Measurements from ENCODE around the gene LRRC14B.

The LRRC14B gene

DNA sequence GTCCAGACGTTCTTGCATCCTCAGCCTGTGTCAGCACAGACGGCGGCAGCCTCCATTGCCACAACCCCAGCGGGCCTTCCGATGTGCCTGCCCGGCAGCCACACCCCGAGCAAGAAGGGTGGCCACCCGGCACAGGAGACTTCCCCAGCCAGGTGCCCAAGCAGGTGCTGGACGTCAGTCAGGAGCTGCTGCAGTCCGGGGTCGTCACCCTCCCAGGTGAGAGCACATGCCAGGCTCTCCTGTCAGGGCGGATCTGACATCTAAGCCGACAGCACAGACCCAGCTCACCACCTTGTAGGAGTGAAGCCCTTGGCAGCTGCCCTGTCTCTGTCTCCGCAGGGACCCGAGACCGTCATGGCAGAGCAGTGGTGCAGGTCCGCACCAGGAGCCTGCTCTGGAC is 48.3 kb upstream of the LRRC14B start:
- DNase-seq (ENCODE audit: low read depth in 1 of 2, low spot score in 1 of 2) = no peak
- H3K27me3 ChIP-seq (ENCODE audit: insufficient read depth, poor library complexity, severe bottlenecking) = no peaks in the 10 kb centered on the region
- H3K4me3 ChIP-seq (replicated peaks; ENCODE audit: insufficient read depth, low read length) = no peak overlapping the region
- no peak for TF ChIP-seq GABPA (IDR thresholded peaks at IDR 0.05; ENCODE audit: low read depth)
- no peak overlapping the region for H3K27ac ChIP-seq (replicated peaks)

DNA sequence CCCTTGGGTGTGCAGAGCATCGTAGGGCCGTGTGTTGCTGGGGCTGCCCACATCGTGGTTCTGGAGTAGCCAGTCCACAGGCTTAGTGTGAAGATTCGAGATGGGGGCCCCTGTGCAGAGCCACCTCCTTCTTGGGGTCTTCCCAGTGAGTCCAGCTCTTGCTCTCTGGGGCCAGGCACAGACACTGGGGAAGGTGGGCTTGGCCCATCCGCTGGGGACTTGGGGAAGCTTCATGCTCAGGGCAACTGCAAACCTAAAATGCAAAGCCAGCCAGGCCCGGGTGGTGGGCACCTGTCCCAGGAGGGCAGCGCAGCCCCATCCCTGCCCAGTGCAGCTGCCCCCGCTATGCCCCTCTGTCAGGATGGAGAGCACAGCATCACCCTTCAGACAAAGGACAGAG is 46.4 kb upstream of the LRRC14B start:
- TF ChIP-seq, protein P1, sequence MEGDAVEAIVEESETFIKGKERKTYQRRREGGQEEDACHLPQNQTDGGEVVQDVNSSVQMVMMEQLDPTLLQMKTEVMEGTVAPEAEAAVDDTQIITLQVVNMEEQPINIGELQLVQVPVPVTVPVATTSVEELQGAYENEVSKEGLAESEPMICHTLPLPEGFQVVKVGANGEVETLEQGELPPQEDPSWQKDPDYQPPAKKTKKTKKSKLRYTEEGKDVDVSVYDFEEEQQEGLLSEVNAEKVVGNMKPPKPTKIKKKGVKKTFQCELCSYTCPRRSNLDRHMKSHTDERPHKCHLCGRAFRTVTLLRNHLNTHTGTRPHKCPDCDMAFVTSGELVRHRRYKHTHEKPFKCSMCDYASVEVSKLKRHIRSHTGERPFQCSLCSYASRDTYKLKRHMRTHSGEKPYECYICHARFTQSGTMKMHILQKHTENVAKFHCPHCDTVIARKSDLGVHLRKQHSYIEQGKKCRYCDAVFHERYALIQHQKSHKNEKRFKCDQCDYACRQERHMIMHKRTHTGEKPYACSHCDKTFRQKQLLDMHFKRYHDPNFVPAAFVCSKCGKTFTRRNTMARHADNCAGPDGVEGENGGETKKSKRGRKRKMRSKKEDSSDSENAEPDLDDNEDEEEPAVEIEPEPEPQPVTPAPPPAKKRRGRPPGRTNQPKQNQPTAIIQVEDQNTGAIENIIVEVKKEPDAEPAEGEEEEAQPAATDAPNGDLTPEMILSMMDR (IDR thresholded peaks at IDR 0.05; ENCODE audit: insufficient read depth, low read length) = no peak
- TF ChIP-seq, protein P2, sequence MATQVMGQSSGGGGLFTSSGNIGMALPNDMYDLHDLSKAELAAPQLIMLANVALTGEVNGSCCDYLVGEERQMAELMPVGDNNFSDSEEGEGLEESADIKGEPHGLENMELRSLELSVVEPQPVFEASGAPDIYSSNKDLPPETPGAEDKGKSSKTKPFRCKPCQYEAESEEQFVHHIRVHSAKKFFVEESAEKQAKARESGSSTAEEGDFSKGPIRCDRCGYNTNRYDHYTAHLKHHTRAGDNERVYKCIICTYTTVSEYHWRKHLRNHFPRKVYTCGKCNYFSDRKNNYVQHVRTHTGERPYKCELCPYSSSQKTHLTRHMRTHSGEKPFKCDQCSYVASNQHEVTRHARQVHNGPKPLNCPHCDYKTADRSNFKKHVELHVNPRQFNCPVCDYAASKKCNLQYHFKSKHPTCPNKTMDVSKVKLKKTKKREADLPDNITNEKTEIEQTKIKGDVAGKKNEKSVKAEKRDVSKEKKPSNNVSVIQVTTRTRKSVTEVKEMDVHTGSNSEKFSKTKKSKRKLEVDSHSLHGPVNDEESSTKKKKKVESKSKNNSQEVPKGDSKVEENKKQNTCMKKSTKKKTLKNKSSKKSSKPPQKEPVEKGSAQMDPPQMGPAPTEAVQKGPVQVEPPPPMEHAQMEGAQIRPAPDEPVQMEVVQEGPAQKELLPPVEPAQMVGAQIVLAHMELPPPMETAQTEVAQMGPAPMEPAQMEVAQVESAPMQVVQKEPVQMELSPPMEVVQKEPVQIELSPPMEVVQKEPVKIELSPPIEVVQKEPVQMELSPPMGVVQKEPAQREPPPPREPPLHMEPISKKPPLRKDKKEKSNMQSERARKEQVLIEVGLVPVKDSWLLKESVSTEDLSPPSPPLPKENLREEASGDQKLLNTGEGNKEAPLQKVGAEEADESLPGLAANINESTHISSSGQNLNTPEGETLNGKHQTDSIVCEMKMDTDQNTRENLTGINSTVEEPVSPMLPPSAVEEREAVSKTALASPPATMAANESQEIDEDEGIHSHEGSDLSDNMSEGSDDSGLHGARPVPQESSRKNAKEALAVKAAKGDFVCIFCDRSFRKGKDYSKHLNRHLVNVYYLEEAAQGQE (IDR thresholded peaks at IDR 0.05; ENCODE audit: insufficient replicate concordance, low read depth) = no peak
- no peak for TF ChIP-seq POLR2AphosphoS5 (IDR thresholded peaks at IDR 0.05; ENCODE audit: low read depth)
- TF ChIP-seq SPI1 (IDR thresholded peaks at IDR 0.05; ENCODE audit: borderline replicate concordance, low read depth) = no peak
- TF ChIP-seq GABPA (IDR thresholded peaks at IDR 0.05; ENCODE audit: low read depth) = no peak
- Histone ChIP-seq H3K27ac (replicated peaks) (no peak overlapping the region), H3K4me3 (replicated peaks; ENCODE audit: insufficient read depth, low read length) (no peak overlapping the region), H3K27me3 (ENCODE audit: insufficient read depth, poor library complexity, severe bottlenecking) (no peaks in the 10 kb centered on the region)
- DNase-seq (ENCODE audit: low read depth in 1 of 2, low spot score in 1 of 2) = no peak

DNA sequence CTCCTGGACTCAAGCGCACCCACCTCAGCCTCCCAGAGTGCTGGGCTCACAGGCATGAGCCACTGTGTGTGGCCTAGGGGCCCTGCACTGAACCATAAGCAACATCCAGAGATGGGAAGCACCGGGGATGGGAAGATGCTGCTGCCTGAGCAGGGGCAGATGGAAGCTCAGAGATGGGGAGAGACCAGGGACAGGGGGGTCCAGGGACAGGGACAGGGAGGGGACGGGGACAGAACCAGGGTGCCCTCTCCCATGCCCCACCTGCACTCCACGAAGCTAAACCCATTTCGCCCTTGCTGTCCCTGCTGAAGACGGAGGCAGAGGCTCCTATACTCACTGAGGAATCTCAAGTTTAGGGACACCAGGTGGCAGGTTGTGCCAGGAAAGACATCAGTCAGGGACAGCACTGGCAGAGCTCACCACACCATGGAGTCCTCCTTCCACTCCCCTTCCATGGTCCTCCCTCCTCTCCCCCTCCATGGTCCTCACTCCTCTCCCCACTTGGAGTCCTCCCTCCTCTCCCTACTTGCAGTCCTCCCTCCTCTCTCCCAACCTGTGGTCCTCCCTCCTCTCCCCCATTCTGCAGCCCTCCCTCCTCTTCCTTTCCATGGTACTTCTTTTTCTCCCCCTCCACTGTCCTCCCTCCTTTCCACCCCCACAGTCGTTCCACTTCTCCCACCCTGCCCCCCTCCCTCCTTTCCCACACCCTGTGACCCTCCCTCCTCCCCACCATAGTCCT is 45.5 kb upstream of the LRRC14B start:
- no peaks in the 10 kb centered on the region for H3K27me3 ChIP-seq (ENCODE audit: insufficient read depth, poor library complexity, severe bottlenecking)
- TF ChIP-seq, protein P1 (IDR thresholded peaks at IDR 0.05; ENCODE audit: insufficient read depth, low read length) = no peak
- TF ChIP-seq, protein P2 (IDR thresholded peaks at IDR 0.05; ENCODE audit: insufficient replicate concordance, low read depth) = no peak
- TF ChIP-seq GABPA (IDR thresholded peaks at IDR 0.05; ENCODE audit: low read depth) = no peak
- TF ChIP-seq POLR2AphosphoS5 (IDR thresholded peaks at IDR 0.05; ENCODE audit: low read depth) = no peak
- no peak for TF ChIP-seq SPI1 (IDR thresholded peaks at IDR 0.05; ENCODE audit: borderline replicate concordance, low read depth)
- H3K27ac ChIP-seq (replicated peaks) = no peak overlapping the region
- no peak for DNase-seq (ENCODE audit: low read depth in 1 of 2, low spot score in 1 of 2)
- H3K4me3 ChIP-seq (replicated peaks; ENCODE audit: insufficient read depth, low read length) = no peak overlapping the region

- Histone ChIP-seq H3K27me3 (ENCODE audit: insufficient read depth, poor library complexity, severe bottlenecking) (no peaks in the 10 kb centered on the region), H3K27ac (replicated peaks) (no peak overlapping the region), H3K4me3 (replicated peaks; ENCODE audit: insufficient read depth, low read length) (no peak overlapping the region)
- TF ChIP-seq SPI1 (IDR thresholded peaks at IDR 0.05; ENCODE audit: borderline replicate concordance, low read depth) (no peak), GABPA (IDR thresholded peaks at IDR 0.05; ENCODE audit: low read depth) (no peak), POLR2AphosphoS5 (IDR thresholded peaks at IDR 0.05; ENCODE audit: low read depth) (no peak)
- TF ChIP-seq, protein P1 (IDR thresholded peaks at IDR 0.05; ENCODE audit: insufficient read depth, low read length) = no peak
- TF ChIP-seq, protein P2 (IDR thresholded peaks at IDR 0.05; ENCODE audit: insufficient replicate concordance, low read depth) = no peak
- no peak for DNase-seq (ENCODE audit: low read depth in 1 of 2, low spot score in 1 of 2)
Measured at GRCh38 chr5:147751-148150, 43.5 kb upstream of the LRRC14B start.

All from HL-60 (cell line).